A673 (cell line): Measurements from ENCODE around the gene TMEM220. TPM values are rescaled to one million over a fixed set of nuclear protein-coding genes. Genes with fewer than 3 reads are reported as not detected.

Source experiments
- BruUV-seq: library from RNA; stranded (reverse); fragments of 400-500 nt; replicated peaks from 2 replicates; lab custom pipeline; 2021; lab: Mats Ljungman, UMichigan
- CTCF ChIA-PET: fragments of 300-600 bp; sonication (Branson Sonifier 250); formaldehyde crosslinking; loops from one replicate; lab custom pipeline; 2022; ENCODE audit warnings: antibody characterized with exemption; lab: Charles Lee
- POLR2A ChIA-PET: fragments of 300-600 bp; sonication (Branson Sonifier 250); formaldehyde crosslinking; loops from one replicate; lab custom pipeline; 2022; ENCODE audit warnings: antibody characterized with exemption; ENCODE audit not compliant: low non-redundant PET; lab: Charles Lee
- DNase-seq: peaks from one replicate; pipeline ENCODE4 v3.0.0-alpha.2; 2015; ENCODE audit warnings: low spot score
- H3K27ac ChIP-seq: fragments of 200-600 bp; sonication (generic); 2 replicates; pipeline ENCODE4 v1.5.1; 2016; ENCODE audit warnings: mixed run types, low read depth, mild to moderate bottlenecking, mixed read lengths, antibody characterized with exemption, low read length; ENCODE audit not compliant: poor library complexity, severe bottlenecking
- H3K27me3 ChIP-seq: fragments of 200-600 bp; sonication (generic); replicated peaks from 2 replicates; pipeline ENCODE4 v1.6.1; 2017; ENCODE audit warnings: mixed run types, low read depth, mild to moderate bottlenecking, mixed read lengths, antibody characterized with exemption, low read length; ENCODE audit not compliant: insufficient read depth, poor library complexity
- H3K36me3 ChIP-seq: fragments of 200-600 bp; sonication (generic); 2 replicates; pipeline ENCODE4 v1.6.1; 2016; ENCODE audit warnings: mixed run types, mild to moderate bottlenecking, mixed read lengths, antibody characterized with exemption, low read length; ENCODE audit not compliant: insufficient read depth, poor library complexity, severe bottlenecking
- H3K4me1 ChIP-seq: fragments of 200-600 bp; sonication (generic); 2 replicates; pipeline ENCODE4 v1.6.1; 2017; ENCODE audit warnings: mixed run types, mild to moderate bottlenecking, mixed read lengths, antibody characterized with exemption, low read length; ENCODE audit not compliant: insufficient read depth, poor library complexity, severe bottlenecking
- H3K4me3 ChIP-seq: fragments of 200-600 bp; sonication (generic); 2 replicates; pipeline ENCODE4 v1.5.1; 2016; ENCODE audit warnings: low read depth, mixed run types, mild to moderate bottlenecking, mixed read lengths, low read length; ENCODE audit not compliant: poor library complexity, severe bottlenecking
- H3K9me3 ChIP-seq: fragments of 200-600 bp; sonication (generic); 2 replicates; pipeline ENCODE4 v1.6.1; 2016; ENCODE audit warnings: mixed run types, low read depth, mild to moderate bottlenecking, mixed read lengths, antibody characterized with exemption, low read length; ENCODE audit not compliant: poor library complexity, severe bottlenecking
- CTCF ChIP-seq: fragments of 300-800, 200-600 bp; sonication (generic); conservative IDR thresholded peaks from 2 replicates; pipeline ENCODE4 v1.5.1; 2017; ENCODE audit warnings: low read depth, mild to moderate bottlenecking, antibody characterized with exemption, low read length, moderate library complexity, mixed read lengths
- EZH2 ChIP-seq: fragments of 200-600 bp; sonication (generic); IDR thresholded peaks from 2 replicates; pipeline ENCODE4 v1.6.1; 2017; ENCODE audit warnings: borderline replicate concordance, low read depth, mild to moderate bottlenecking, mixed read lengths, antibody characterized with exemption, low read length; ENCODE audit not compliant: poor library complexity, severe bottlenecking
- intact Hi-C: fragments of 100-400 bp; cut with micrococcal nuclease; formaldehyde crosslinking; loops from one replicate; pipeline ENCODE4 v1.10.0; 2022; ENCODE audit not compliant: unreplicated experiment
- total RNA-seq: library from RNA; stranded (reverse); gene quantifications from 2 replicates; pipeline ENCODE4 v1.2.3, GENCODE V29; 2021

The TMEM220 gene
- total RNA-seq, 1 experiment from 2014 or later: 0.11 TPM

GRCh38 chr17:10666906-10667305 is 62.9 kb downstream of the TMEM220 start:
- ChIA-PET CTCF (interaction anchor here (0.8 kb wide), 1 partner anchor 20 kb away, joined by 5 read pairs; no protein-coding TSS in a partner anchor), POLR2A (no interaction called here)
- H3K4me1 ChIP-seq: no peaks in the 10 kb centered on the region
- H3K4me3 ChIP-seq: no peak overlapping the region
- DNase-seq: no peak
- no peaks in the 10 kb centered on the region for H3K36me3 ChIP-seq
- H3K9me3 ChIP-seq: no peaks in the 10 kb centered on the region
- intact Hi-C loops: no loop called here
- no peaks in the 10 kb centered on the region for H3K27me3 ChIP-seq
- H3K27ac ChIP-seq: no peak overlapping the region
- TF ChIP-seq EZH2: no peak
- no peak for TF ChIP-seq CTCF
- no TSS peak for BruUV-seq

GRCh38 chr17:10664571-10664970 is 65.3 kb downstream of the TMEM220 start:
- no TSS peak for BruUV-seq
- Histone ChIP-seq H3K27ac (no peak overlapping the region), H3K27me3 (no peaks in the 10 kb centered on the region), H3K4me1 (no peaks in the 10 kb centered on the region), H3K36me3 (no peaks in the 10 kb centered on the region), H3K4me3 (no peak overlapping the region), H3K9me3 (no peaks in the 10 kb centered on the region)
- ChIA-PET POLR2A (no interaction called here), CTCF (interaction anchor here (0.8 kb wide), 1 partner anchor 834 kb away, joined by 6 read pairs; no protein-coding TSS in a partner anchor)
- TF ChIP-seq CTCF: no peak
- TF ChIP-seq EZH2: no peak
- DNase-seq: no peak
- intact Hi-C loops: no loop called here

Other genes with a start within 250 kb of the TMEM220 start
- gene MYH1, start 211.5 kb downstream of the TMEM220 start, total RNA-seq: 0.39 and 0.46 TPM in 2 replicates
- 0.54 and 1.9 TPM in 2 replicates for gene MYH2, start 180.4 kb downstream of the TMEM220 start, total RNA-seq
- gene MYH3, start 72.7 kb downstream of the TMEM220 start, total RNA-seq: 2.1 and 3.2 TPM in 2 replicates
- gene SCO1, start 32.5 kb downstream of the TMEM220 start, total RNA-seq: 42.2 and 43.2 TPM in 2 replicates
- 8.4 and 9.2 TPM in 2 replicates for gene ADPRM, start 32.4 kb downstream of the TMEM220 start, total RNA-seq
- gene TMEM238L, start 74.1 kb upstream of the TMEM220 start, total RNA-seq: not detected in 2 replicates
- gene PIRT, start 108.1 kb upstream of the TMEM220 start, total RNA-seq: not detected in 2 replicates